ENCODE results near the gene MINPP1. TPM values are rescaled to one million over a fixed set of nuclear protein-coding genes. Genes with fewer than 3 reads are reported as not detected.

MINPP1 gene
- total and polyA plus RNA-seq, 4 donors, result 4.0 to 10.3 (median 8.6) TPM

- Histone ChIP-seq H3K36me3 (ENCODE audit: control insufficient read depth in 1 of 2, insufficient read depth in 2 of 2, low read length in 1 of 2) (no peaks in the 10 kb centered on the region), H3K4me1 (ENCODE audit: control insufficient read depth in 1 of 2, insufficient read depth in 2 of 2, low read length in 2 of 2) (peaks cover 0 to 2% of the 10 kb centered on the region in 2 donors), H3K4me3 (ENCODE audit: low read length in 2 of 2) (no peak overlapping the region), H3K9me3 (ENCODE audit: control insufficient read depth, low read length) (peaks cover 2% of the 10 kb centered on the region), H3K27ac (ENCODE audit: low read depth in 1 of 2, low read length in 2 of 2) (no peak overlapping the region), H3K27me3 (ENCODE audit: control insufficient read depth in 1 of 2, insufficient read depth in 2 of 2, low read length in 1 of 2) (no peaks in the 10 kb centered on the region)
- intact Hi-C loops (cut with DNase I), result loop anchor here (2.0 to 10.0 kb wide), 3 partner anchors 122 to 202 kb away; partner anchors contain the start of gene PAPSS2 (in 2 of the 2)
- ATAC-seq (ENCODE audit: low FRiP score) (peak; percentile 41), DNase-seq (no peak)
Observed at GRCh38 chr10:87532696-87533095, 28.0 kb downstream of the MINPP1 start.

DNA sequence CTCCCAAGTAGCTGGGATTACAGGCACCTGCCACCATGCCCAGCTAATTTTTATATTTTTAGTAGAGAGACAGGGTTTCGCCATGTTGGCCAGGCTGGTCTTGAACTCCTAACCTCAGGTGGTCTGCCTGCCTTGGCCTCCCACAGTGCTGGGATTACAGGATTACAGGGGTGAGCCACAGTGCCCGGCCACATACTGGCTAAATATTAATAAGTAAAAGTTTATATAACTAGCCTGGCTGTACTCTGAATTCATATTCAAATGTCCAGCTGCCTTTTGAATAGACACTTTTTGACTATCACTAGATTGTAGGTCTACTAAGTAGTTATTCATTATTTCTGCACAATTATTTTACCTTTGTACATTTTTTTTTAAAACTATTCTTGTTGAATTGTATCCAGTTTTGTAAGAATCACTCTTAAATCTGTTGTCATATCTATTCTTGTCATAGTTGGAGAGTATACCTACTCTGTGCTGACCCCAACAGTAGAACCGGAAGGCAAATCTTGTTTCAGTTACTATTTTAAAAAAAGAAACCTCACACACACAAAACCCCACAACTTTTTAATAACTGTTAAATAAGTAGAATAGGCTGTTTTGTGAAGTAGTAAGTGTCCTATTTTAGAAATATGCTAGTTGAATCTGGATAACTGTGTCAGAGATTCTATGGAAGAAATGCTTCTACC is 29.6 kb downstream of the MINPP1 start:
- WGBS, 2 donors, result 80 to 82% methylated on average over 3 of the region's 3 CpGs
- H3K27me3 ChIP-seq (ENCODE audit: control insufficient read depth in 1 of 2, insufficient read depth in 2 of 2, low read length in 1 of 2), result no peaks in the 10 kb centered on the region
- H3K4me1 ChIP-seq (ENCODE audit: control insufficient read depth in 1 of 2, insufficient read depth in 2 of 2, low read length in 2 of 2), result peaks cover 2% of the 10 kb centered on the region in 2 donors
- DNase-seq, result no peak
- no peak overlapping the region for H3K27ac ChIP-seq (ENCODE audit: low read depth in 1 of 2, low read length in 2 of 2)
- no peak for ATAC-seq (ENCODE audit: low FRiP score)
- intact Hi-C loops (cut with DNase I), result loop anchor here (5.0 to 10.0 kb wide), 2 partner anchors 120 to 123 kb away; partner anchors contain the start of gene PAPSS2 (in 2 of the 2)
- H3K9me3 ChIP-seq (ENCODE audit: control insufficient read depth, low read length), result peaks cover 2% of the 10 kb centered on the region
- no peaks in the 10 kb centered on the region for H3K36me3 ChIP-seq (ENCODE audit: control insufficient read depth in 1 of 2, insufficient read depth in 2 of 2, low read length in 1 of 2)
- H3K4me3 ChIP-seq (ENCODE audit: low read length in 2 of 2), result no peak overlapping the region

DNA sequence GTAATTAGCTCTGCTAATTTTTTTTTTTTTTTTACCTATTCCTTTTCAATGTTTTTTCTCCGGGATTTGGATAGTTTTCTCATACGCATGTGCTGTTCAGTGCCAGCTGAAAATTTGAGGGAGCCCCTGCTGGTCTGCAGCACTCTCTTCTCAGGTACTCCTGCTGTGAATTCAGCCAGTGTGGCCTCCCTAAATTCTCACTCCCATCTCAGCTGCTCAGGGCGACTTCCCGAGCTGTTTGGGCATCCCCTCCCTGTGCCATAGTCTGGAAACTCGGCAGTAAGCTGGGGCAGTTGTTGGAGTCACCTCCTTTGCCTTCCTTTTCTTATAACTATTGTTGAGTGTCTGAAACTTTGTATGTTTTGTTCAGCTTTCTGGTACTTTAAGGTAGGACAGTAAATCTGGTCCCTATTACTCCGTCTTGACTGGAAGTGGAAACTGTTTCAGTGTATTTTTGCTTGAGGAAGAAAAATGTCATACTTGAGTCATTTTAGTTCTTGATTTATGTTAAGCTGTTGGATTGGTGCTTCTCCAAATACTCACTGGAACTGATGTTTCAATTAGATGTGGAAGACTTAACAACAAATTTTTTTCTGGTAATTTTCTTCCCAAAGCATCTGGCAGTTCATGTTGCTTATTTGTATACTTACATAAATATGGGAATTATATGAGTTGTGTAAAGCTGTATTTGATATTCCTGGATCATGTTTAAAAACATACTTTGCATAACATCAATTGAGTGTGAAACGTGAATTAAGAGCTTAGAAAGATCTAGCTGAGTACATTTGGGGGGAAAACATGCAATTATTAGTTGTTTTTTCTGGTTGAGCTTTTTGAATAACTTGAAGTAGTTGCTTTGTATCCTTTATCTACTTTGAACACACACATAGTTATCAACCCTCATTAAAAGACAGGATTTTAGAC is 33.7 kb downstream of the MINPP1 start:
- H3K4me3 ChIP-seq (ENCODE audit: low read length in 2 of 2), result no peak overlapping the region
- intact Hi-C loops (cut with DNase I), result loop anchor here in 1 of 2 donors (10.0 kb wide), 1 partner anchor 116 kb away; the partner anchor contains the start of gene PAPSS2

GRCh38 chr10:87541114-87541513 is 36.4 kb downstream of the MINPP1 start:
- peaks cover 1% of the 10 kb centered on the region for H3K9me3 ChIP-seq (ENCODE audit: control insufficient read depth, low read length)
- DNase-seq (no peak), ATAC-seq (ENCODE audit: low FRiP score) (no peak)
- 50 to 75% methylated on average over 1 of the region's 1 CpG for WGBS, 2 donors
- H3K36me3 ChIP-seq (ENCODE audit: control insufficient read depth in 1 of 2, insufficient read depth in 2 of 2, low read length in 1 of 2), result no peaks in the 10 kb centered on the region
- no peak overlapping the region for H3K4me3 ChIP-seq (ENCODE audit: low read length in 2 of 2)
- no peak overlapping the region for H3K27ac ChIP-seq (ENCODE audit: low read depth in 1 of 2, low read length in 2 of 2)
- H3K27me3 ChIP-seq (ENCODE audit: control insufficient read depth in 1 of 2, insufficient read depth in 2 of 2, low read length in 1 of 2), result no peaks in the 10 kb centered on the region
- peaks cover 2 to 5% of the 10 kb centered on the region in 2 donors for H3K4me1 ChIP-seq (ENCODE audit: control insufficient read depth in 1 of 2, insufficient read depth in 2 of 2, low read length in 2 of 2)
- intact Hi-C loops (cut with DNase I), result no loop called here

More for the DNA sequence above, 33.7 kb downstream of the MINPP1 start:
- Histone ChIP-seq H3K4me1 (ENCODE audit: control insufficient read depth in 1 of 2, insufficient read depth in 2 of 2, low read length in 2 of 2) (peaks cover 0 to 2% of the 10 kb centered on the region in 2 donors), H3K9me3 (ENCODE audit: control insufficient read depth, low read length) (peaks cover 1% of the 10 kb centered on the region), H3K36me3 (ENCODE audit: control insufficient read depth in 1 of 2, insufficient read depth in 2 of 2, low read length in 1 of 2) (no peaks in the 10 kb centered on the region), H3K27me3 (ENCODE audit: control insufficient read depth in 1 of 2, insufficient read depth in 2 of 2, low read length in 1 of 2) (no peaks in the 10 kb centered on the region), H3K27ac (ENCODE audit: low read depth in 1 of 2, low read length in 2 of 2) (peak overlapping the region in 1 of 2 donors; percentile 40)
- 28 to 48% methylated on average over 7 of the region's 7 CpGs for WGBS, 2 donors
- ATAC-seq (ENCODE audit: low FRiP score) (no peak), DNase-seq (no peak)

GRCh38 chr10:87544721-87545120 is 40.0 kb downstream of the MINPP1 start:
- Histone ChIP-seq H3K9me3 (ENCODE audit: control insufficient read depth, low read length) (peaks cover 1% of the 10 kb centered on the region), H3K4me1 (ENCODE audit: control insufficient read depth in 1 of 2, insufficient read depth in 2 of 2, low read length in 2 of 2) (peaks cover 3 to 7% of the 10 kb centered on the region in 2 donors), H3K36me3 (ENCODE audit: control insufficient read depth in 1 of 2, insufficient read depth in 2 of 2, low read length in 1 of 2) (no peaks in the 10 kb centered on the region), H3K4me3 (ENCODE audit: low read length in 2 of 2) (no peak overlapping the region), H3K27ac (ENCODE audit: low read depth in 1 of 2, low read length in 2 of 2) (no peak overlapping the region), H3K27me3 (ENCODE audit: control insufficient read depth in 1 of 2, insufficient read depth in 2 of 2, low read length in 1 of 2) (no peaks in the 10 kb centered on the region)
- ATAC-seq (ENCODE audit: low FRiP score) (no peak), DNase-seq (no peak)
- intact Hi-C loops (cut with DNase I), result loop anchor here in 1 of 2 donors (5.0 kb wide), 1 partner anchor 53 kb away; no protein-coding TSS in a partner anchor

- 27 to 32% methylated on average over 5 of the region's 5 CpGs for WGBS, 2 donors
- intact Hi-C loops (cut with DNase I), result loop anchor here in 1 of 2 donors (5.0 kb wide), 1 partner anchor 52 kb away; no protein-coding TSS in a partner anchor
- Histone ChIP-seq H3K27me3 (ENCODE audit: control insufficient read depth in 1 of 2, insufficient read depth in 2 of 2, low read length in 1 of 2) (no peaks in the 10 kb centered on the region), H3K36me3 (ENCODE audit: control insufficient read depth in 1 of 2, insufficient read depth in 2 of 2, low read length in 1 of 2) (no peaks in the 10 kb centered on the region), H3K4me3 (ENCODE audit: low read length in 2 of 2) (no peak overlapping the region), H3K9me3 (ENCODE audit: control insufficient read depth, low read length) (peaks cover 1% of the 10 kb centered on the region), H3K4me1 (ENCODE audit: control insufficient read depth in 1 of 2, insufficient read depth in 2 of 2, low read length in 2 of 2) (peaks cover 3 to 7% of the 10 kb centered on the region in 2 donors), H3K27ac (ENCODE audit: low read depth in 1 of 2, low read length in 2 of 2) (no peak overlapping the region)
- ATAC-seq (ENCODE audit: low FRiP score) (no peak), DNase-seq (no peak)
Observed at GRCh38 chr10:87545783-87546182, 41.1 kb downstream of the MINPP1 start.

GRCh38 chr10:87546210-87546609 is 41.5 kb downstream of the MINPP1 start:
- peak in 1 of 2 donors; percentile 52 for DNase-seq
- Histone ChIP-seq H3K4me3 (ENCODE audit: low read length in 2 of 2) (no peak overlapping the region), H3K27ac (ENCODE audit: low read depth in 1 of 2, low read length in 2 of 2) (peak overlapping the region in 1 of 2 donors; percentile 17), H3K4me1 (ENCODE audit: control insufficient read depth in 1 of 2, insufficient read depth in 2 of 2, low read length in 2 of 2) (peaks cover 3 to 7% of the 10 kb centered on the region in 2 donors), H3K27me3 (ENCODE audit: control insufficient read depth in 1 of 2, insufficient read depth in 2 of 2, low read length in 1 of 2) (no peaks in the 10 kb centered on the region), H3K36me3 (ENCODE audit: control insufficient read depth in 1 of 2, insufficient read depth in 2 of 2, low read length in 1 of 2) (no peaks in the 10 kb centered on the region), H3K9me3 (ENCODE audit: control insufficient read depth, low read length) (peaks cover 1% of the 10 kb centered on the region)
- intact Hi-C loops (cut with DNase I), result loop anchor here in 1 of 2 donors (5.0 kb wide), 1 partner anchor 51 kb away; no protein-coding TSS in a partner anchor
- peak; percentile 37 for ATAC-seq (ENCODE audit: low FRiP score)
- WGBS, 2 donors, result 59 to 64% methylated on average over 7 of the region's 7 CpGs

DNA sequence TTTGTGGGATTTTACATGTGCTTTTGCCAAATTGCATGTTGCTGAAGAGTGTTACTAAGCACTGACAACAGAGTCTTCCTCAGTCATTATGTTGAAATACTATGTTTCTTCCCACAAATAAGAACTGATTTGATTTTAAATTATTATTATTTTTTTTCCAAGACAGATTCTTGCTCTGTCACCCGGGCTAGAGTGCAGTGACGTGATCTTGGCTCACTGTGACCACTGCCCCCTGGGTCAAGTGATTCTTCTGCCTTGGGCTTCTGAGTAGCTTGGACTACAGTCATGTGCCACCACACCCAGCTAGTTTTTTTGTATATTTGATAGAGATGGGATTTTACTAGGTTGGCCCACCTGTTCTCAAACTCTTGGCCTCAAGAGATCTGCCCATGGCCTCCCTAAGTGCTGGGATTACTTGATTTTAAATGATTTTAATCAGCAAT is 42.3 kb downstream of the MINPP1 start:
- peak in 1 of 2 donors; percentile 59 for DNase-seq
- 76 to 81% methylated on average over 2 of the region's 2 CpGs for WGBS, 2 donors
- peaks cover 3 to 7% of the 10 kb centered on the region in 2 donors for H3K4me1 ChIP-seq (ENCODE audit: control insufficient read depth in 1 of 2, insufficient read depth in 2 of 2, low read length in 2 of 2)
- peaks cover 1% of the 10 kb centered on the region for H3K9me3 ChIP-seq (ENCODE audit: control insufficient read depth, low read length)
- no peaks in the 10 kb centered on the region for H3K27me3 ChIP-seq (ENCODE audit: control insufficient read depth in 1 of 2, insufficient read depth in 2 of 2, low read length in 1 of 2)
- peak; percentile 55 for ATAC-seq (ENCODE audit: low FRiP score)
- H3K27ac ChIP-seq (ENCODE audit: low read depth in 1 of 2, low read length in 2 of 2), result peak overlapping the region in 1 of 2 donors; percentile 25
- intact Hi-C loops (cut with DNase I), result loop anchor here in 1 of 2 donors (5.0 kb wide), 1 partner anchor 50 kb away; no protein-coding TSS in a partner anchor
- H3K36me3 ChIP-seq (ENCODE audit: control insufficient read depth in 1 of 2, insufficient read depth in 2 of 2, low read length in 1 of 2), result no peaks in the 10 kb centered on the region
- H3K4me3 ChIP-seq (ENCODE audit: low read length in 2 of 2), result no peak overlapping the region

Measured in aorta (tissue), 5 donors.